Measurements from ENCODE around the gene CEBPE.

GRCh38 chr14:23146351-23146910 is 27.4 kb upstream of the CEBPE start:
- no peak for TF ChIP-seq CTCF (IDR thresholded peaks at IDR 0.05)
- TF ChIP-seq POLR2A (IDR thresholded peaks at IDR 0.05): no peak

All from right lobe of liver (tissue), 4 donors.